Spleen (tissue), 11 donors: ENCODE data around the gene DOCK10. TPM values are rescaled to one million over a fixed set of nuclear protein-coding genes. Genes with fewer than 3 reads are reported as not detected.

Source experiments
- DNase-seq: peaks from one replicate; pipeline ENCODE4 v3.0.0-alpha.2; 2020
- H3K27ac ChIP-seq, 8 donors: fragments of 200-600 bp; sonication (generic) in 7 of 8; 1 replicate in 4 of 8; 2 replicates in 4 of 8; pipeline versions ENCODE4 v1.5.0 to v1.8.0; 2016 to 2021; ENCODE audit warnings: inconsistent platforms in 4 of 8, mild to moderate bottlenecking in 4 of 8, moderate library complexity in 1 of 8
- H3K27me3 ChIP-seq, 7 donors: fragments of 200-600 bp; sonication (generic) in 6 of 7; replicated peaks in 1 of 7; 1 replicate in 4 of 7; 2 replicates in 3 of 7; pipeline versions ENCODE4 v1.5.0 to v1.8.0; 2016 to 2021; ENCODE audit warnings: inconsistent platforms in 3 of 7, mild to moderate bottlenecking in 1 of 7
- H3K36me3 ChIP-seq, 6 donors: fragments of 200-600 bp; sonication (generic) in 5 of 6; 1 replicate in 4 of 6; 2 replicates in 2 of 6; pipeline versions ENCODE4 v1.5.0 to v1.8.0; 2016 to 2021; ENCODE audit warnings: inconsistent platforms in 2 of 6
- H3K4me1 ChIP-seq, 6 donors: fragments of 200-600 bp; sonication (generic) in 5 of 6; 1 replicate in 3 of 6; 2 replicates in 3 of 6; pipeline versions ENCODE4 v1.5.0 to v1.8.0; 2016 to 2021; ENCODE audit warnings: inconsistent platforms in 3 of 6
- H3K4me3 ChIP-seq, 8 donors: fragments of 200-600 bp; sonication (generic) in 7 of 8; 1 replicate in 4 of 8; 2 replicates in 4 of 8; pipeline versions ENCODE4 v1.5.0 to v1.8.0; 2016 to 2021; ENCODE audit warnings: inconsistent platforms in 4 of 8, mild to moderate bottlenecking in 4 of 8, moderate library complexity in 2 of 8
- H3K9me3 ChIP-seq, 8 donors: fragments of 200-600 bp; sonication (generic) in 7 of 8; 1 replicate in 4 of 8; 2 replicates in 4 of 8; pipeline versions ENCODE4 v1.5.0 to v1.8.0; 2016 to 2021; ENCODE audit warnings: inconsistent platforms in 4 of 8
- POLR2A ChIP-seq, 3 donors: fragments of 450-650 bp; IDR thresholded peaks; one replicate each; pipeline ENCODE4 v1.5.1; 2017; ENCODE audit warnings: antibody characterized with exemption in 3 of 3, mild to moderate bottlenecking in 1 of 3
- POLR2AphosphoS5 ChIP-seq, 3 donors: sonication (generic); formaldehyde crosslinking; IDR thresholded peaks; one replicate each; pipeline ENCODE4 v1.5.1; 2017; ENCODE audit warnings: antibody characterized with exemption in 3 of 3
- WGBS, 5 donors: extraction: QIAGEN DNeasy Blood & Tissue Kit in 3 of 5; methylation state at CpG; one replicate each; pipeline versions ENCODE4 v1.1.5 to v1.1.7; 2013 to 2018; 5-methylcytosine and 5-hydroxymethylcytosine counted together
- intact Hi-C: fragments of 100-400 bp; cut with DNase I; formaldehyde crosslinking; loops from one replicate; pipeline ENCODE4 v1.15.0; 2023; ENCODE audit warnings: low total_unique reads
- polyA plus RNA-seq, 3 donors: library from polyadenylated mRNA; stranded (reverse); fragments of 200-250 nt; gene quantifications; one replicate each; pipeline ENCODE4 v1.2.1, GENCODE V29; 2013
- total RNA-seq, 7 donors: library from RNA; depleted of rRNA in 3 of 7; stranded (reverse); fragments of >200 nt in 3 of 7; fragmentation: NEBNext Ultra II Directional in 4 of 7; extraction: Animal tissue kit (Norgen Biotek cat#: 25700) in 4 of 7; gene quantifications; one replicate each; pipeline versions ENCODE4 v1.1.0 to v1.2.1, GENCODE V29; 2016 to 2021
- TF ChIP-seq, protein P1 (sequence below), 11 experiments: fragments of 200-600 bp in 7 of 11; fragments of 450-650 bp in 4 of 11; sonication (generic) in 4 of 11; IDR thresholded peaks in 8 of 11; conservative IDR thresholded peaks in 3 of 11; 1 replicate in 7 of 11; 2 replicates in 4 of 11; pipeline versions ENCODE4 v1.4.0 to v1.8.0; 2016 to 2021; ENCODE audit warnings: antibody characterized with exemption in 11 of 11, inconsistent platforms in 4 of 11, mild to moderate bottlenecking in 1 of 11
- donor health status: healthy with polysubstance abuse.
- donor health status: DM: no; HTN: no; CAD: no; lungs with moderate emphysema.
- donor health status: DM: no; HTN: no; CAD: no.
- donor health status: Bipolar disorder and iron deficiency.
- donor health status: healthy.
- donor health status: DM: no; HTN: no; CAD: no.
- donor health status: DM: yes; HTN: yes; CAD: no.

The DOCK10 gene
- total and polyA plus RNA-seq, 10 donors: 12.5 to 203 (median 158) TPM

DNA sequence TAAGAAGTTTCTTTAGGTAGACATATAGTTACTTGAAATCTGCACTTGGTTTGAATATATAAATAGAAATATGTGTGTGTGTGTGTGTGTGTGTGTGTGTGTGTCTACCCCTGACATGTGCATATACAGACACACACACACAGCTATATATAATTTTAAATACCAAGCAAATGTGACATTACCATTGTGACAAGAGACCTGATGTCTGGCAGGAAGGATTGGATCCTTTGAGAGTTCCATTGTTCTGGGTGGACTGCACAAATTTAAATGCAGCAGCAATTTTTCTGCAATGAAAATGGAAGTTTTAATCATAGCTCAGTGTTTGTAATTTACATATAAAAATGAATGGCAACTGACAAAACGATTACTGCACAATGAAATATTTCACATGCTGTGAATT, 238.3 kb downstream of the DOCK10 start:
- no peak for TF ChIP-seq POLR2A (IDR thresholded peaks at IDR 0.05)
- TF ChIP-seq, protein P1, sequence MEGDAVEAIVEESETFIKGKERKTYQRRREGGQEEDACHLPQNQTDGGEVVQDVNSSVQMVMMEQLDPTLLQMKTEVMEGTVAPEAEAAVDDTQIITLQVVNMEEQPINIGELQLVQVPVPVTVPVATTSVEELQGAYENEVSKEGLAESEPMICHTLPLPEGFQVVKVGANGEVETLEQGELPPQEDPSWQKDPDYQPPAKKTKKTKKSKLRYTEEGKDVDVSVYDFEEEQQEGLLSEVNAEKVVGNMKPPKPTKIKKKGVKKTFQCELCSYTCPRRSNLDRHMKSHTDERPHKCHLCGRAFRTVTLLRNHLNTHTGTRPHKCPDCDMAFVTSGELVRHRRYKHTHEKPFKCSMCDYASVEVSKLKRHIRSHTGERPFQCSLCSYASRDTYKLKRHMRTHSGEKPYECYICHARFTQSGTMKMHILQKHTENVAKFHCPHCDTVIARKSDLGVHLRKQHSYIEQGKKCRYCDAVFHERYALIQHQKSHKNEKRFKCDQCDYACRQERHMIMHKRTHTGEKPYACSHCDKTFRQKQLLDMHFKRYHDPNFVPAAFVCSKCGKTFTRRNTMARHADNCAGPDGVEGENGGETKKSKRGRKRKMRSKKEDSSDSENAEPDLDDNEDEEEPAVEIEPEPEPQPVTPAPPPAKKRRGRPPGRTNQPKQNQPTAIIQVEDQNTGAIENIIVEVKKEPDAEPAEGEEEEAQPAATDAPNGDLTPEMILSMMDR (IDR thresholded peaks at IDR 0.05 in 8 of 11, conservative IDR thresholded peaks at IDR 0.05 in 3 of 11): no peak
- no peak for TF ChIP-seq POLR2AphosphoS5 (IDR thresholded peaks at IDR 0.05)
- Histone ChIP-seq H3K4me1 (no peaks in the 10 kb centered on the region), H3K27me3 (no peaks in the 10 kb centered on the region), H3K4me3 (no peak overlapping the region), H3K9me3 (no peaks in the 10 kb centered on the region), H3K36me3 (peaks cover 0 to 100% (median 87%) of the 10 kb centered on the region in 6 donors), H3K27ac (no peak overlapping the region)
- intact Hi-C loops: no loop called here
- 85 to 98% (median 90%) methylated on average over 1 of the region's 1 CpG for WGBS, 5 donors
- DNase-seq: no peak

DNA sequence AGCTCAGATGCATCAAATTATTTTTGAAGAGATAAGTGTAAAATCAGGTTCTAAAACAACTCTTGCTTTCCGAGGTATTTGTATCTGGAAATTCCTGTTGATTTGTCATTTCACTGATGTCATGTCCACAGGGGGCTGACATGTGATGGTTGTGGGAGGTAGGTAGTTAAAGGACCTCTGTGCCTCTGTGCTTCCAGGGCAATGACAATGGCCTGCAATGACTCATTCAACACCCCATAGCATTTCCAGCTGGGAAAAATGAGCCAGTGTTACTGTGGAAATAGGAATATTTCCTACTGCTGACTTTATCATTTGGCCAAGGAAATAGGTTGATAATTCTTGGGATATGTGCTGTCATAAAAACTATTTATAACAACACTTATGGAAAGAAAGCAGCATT, 239.9 kb downstream of the DOCK10 start:
- peaks cover 0 to 100% (median 91%) of the 10 kb centered on the region in 6 donors for H3K36me3 ChIP-seq
- WGBS, 5 donors: 47 to 79% (median 69%) methylated on average over 1 of the region's 1 CpG

DNA sequence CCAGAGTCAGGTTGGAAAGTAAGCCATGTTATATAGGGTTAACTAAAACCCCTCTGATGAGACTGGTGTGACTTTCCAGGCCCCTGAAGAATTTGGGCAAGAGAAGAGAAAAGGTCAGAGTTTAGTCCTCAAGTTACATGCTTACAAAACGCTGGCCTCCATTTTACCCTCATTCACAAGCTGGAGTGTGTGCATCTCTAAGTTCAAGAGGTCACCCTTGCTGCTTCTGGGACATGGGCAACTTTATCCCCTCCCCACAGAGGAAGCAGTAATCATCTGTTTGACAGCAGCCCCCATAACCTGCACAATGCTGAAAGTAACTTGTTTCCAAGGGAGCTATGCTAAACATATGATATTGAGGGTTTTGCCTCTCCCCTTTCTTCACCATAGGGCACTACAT, 240.9 kb downstream of the DOCK10 start:
- Histone ChIP-seq H3K4me1 (peaks cover 0 to 2% (median 0%) of the 10 kb centered on the region in 6 donors), H3K27me3 (no peaks in the 10 kb centered on the region), H3K9me3 (no peaks in the 10 kb centered on the region), H3K4me3 (no peak overlapping the region), H3K27ac (peak overlapping the region in 1 of 8 donors; percentile 19), H3K36me3 (peaks cover 0 to 100% (median 94%) of the 10 kb centered on the region in 6 donors)
- TF ChIP-seq POLR2A (IDR thresholded peaks at IDR 0.05) (no peak), POLR2AphosphoS5 (IDR thresholded peaks at IDR 0.05) (no peak)
- TF ChIP-seq, protein P1 (IDR thresholded peaks at IDR 0.05 in 8 of 11, conservative IDR thresholded peaks at IDR 0.05 in 3 of 11): no peak
- no peak for DNase-seq
- intact Hi-C loops: no loop called here
- 63 to 84% (median 70%) methylated on average over 1 of the region's 1 CpG for WGBS, 5 donors

More for the DNA sequence above, 239.9 kb downstream of the DOCK10 start:
- Histone ChIP-seq H3K27ac (peak overlapping the region in 2 of 8 donors; percentile 16 to 35), H3K9me3 (no peaks in the 10 kb centered on the region), H3K4me1 (peaks cover 0 to 1% (median 0%) of the 10 kb centered on the region in 6 donors), H3K4me3 (no peak overlapping the region), H3K27me3 (no peaks in the 10 kb centered on the region)
- no peak for DNase-seq
- TF ChIP-seq POLR2AphosphoS5 (IDR thresholded peaks at IDR 0.05) (no peak), POLR2A (IDR thresholded peaks at IDR 0.05) (no peak)
- TF ChIP-seq, protein P1 (IDR thresholded peaks at IDR 0.05 in 8 of 11, conservative IDR thresholded peaks at IDR 0.05 in 3 of 11): no peak
- intact Hi-C loops: no loop called here

DNA sequence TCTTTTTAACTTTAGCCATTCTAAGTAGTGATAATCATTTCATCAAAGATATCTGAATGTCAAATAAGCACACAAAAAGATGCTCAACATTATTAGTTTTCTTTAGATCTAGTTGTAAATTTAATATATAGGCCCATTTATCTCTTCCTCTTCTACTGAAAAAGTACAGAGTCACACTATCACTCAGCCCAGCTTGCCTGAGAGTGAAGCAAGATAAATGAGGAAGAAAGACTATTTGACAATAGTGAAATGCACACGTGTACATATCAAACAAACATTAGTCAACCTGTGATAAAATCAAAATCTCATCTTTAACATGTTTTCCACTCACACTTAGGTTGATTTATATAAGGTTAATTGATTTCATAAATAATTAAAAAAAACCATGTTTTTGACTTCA, 242.6 kb downstream of the DOCK10 start:
- WGBS, 5 donors: 32 to 75% (median 64%) methylated on average over 1 of the region's 1 CpG
- Histone ChIP-seq H3K27ac (no peak overlapping the region), H3K9me3 (no peaks in the 10 kb centered on the region), H3K27me3 (no peaks in the 10 kb centered on the region), H3K4me1 (peaks cover 0 to 4% (median 0%) of the 10 kb centered on the region in 6 donors), H3K4me3 (no peak overlapping the region), H3K36me3 (peaks cover 0 to 100% (median 96%) of the 10 kb centered on the region in 6 donors)
- DNase-seq: no peak
- intact Hi-C loops: no loop called here
- TF ChIP-seq POLR2AphosphoS5 (IDR thresholded peaks at IDR 0.05): no peak
- TF ChIP-seq, protein P1 (IDR thresholded peaks at IDR 0.05 in 8 of 11, conservative IDR thresholded peaks at IDR 0.05 in 3 of 11): no peak
- no peak for TF ChIP-seq POLR2A (IDR thresholded peaks at IDR 0.05)
